Transverse colon (tissue), 4 donors: Measurements from ENCODE around the gene HMGCS2. TPM values are rescaled to one million over a fixed set of nuclear protein-coding genes. Genes with fewer than 3 reads are reported as not detected.

Experiments used
- DNase-seq: peaks from one replicate; pipeline ENCODE4 v3.0.0-alpha.2; 2019
- H3K27ac ChIP-seq, 4 donors: fragments of 200-600 bp; sonication (generic); 2 replicates each; pipeline ENCODE4 v1.5.1; 2016 to 2018; ENCODE audit warnings: inconsistent platforms in 4 of 4
- H3K27me3 ChIP-seq: fragments of 200-600 bp; sonication (generic); 2 replicates; pipeline ENCODE4 v1.5.1; 2017; ENCODE audit warnings: inconsistent platforms
- H3K36me3 ChIP-seq, 4 donors: fragments of 200-600 bp; sonication (generic); 2 replicates each; pipeline ENCODE4 v1.5.1; 2017 to 2019; ENCODE audit warnings: inconsistent platforms in 4 of 4
- H3K4me1 ChIP-seq, 4 donors: fragments of 200-600 bp; sonication (generic); 2 replicates each; pipeline ENCODE4 v1.5.1; 2017 to 2020; ENCODE audit warnings: inconsistent platforms in 4 of 4
- H3K4me3 ChIP-seq, 4 donors: fragments of 200-600 bp; sonication (generic); 1 replicate in 1 of 4; 2 replicates in 3 of 4; pipeline versions ENCODE4 v1.5.1 to v1.6.1; 2017 to 2019; ENCODE audit warnings: inconsistent platforms in 4 of 4
- H3K9me3 ChIP-seq, 2 donors: fragments of 200-600 bp; sonication (generic); 2 replicates each; pipeline ENCODE4 v1.5.1; 2017 to 2019; ENCODE audit warnings: inconsistent platforms in 2 of 2
- EP300 ChIP-seq: sonication (generic); formaldehyde crosslinking; IDR thresholded peaks from one replicate; pipeline ENCODE4 v1.6.1; 2017; ENCODE audit warnings: antibody characterized with exemption, low read depth
- POLR2A ChIP-seq: fragments of 450-650 bp; IDR thresholded peaks from one replicate; pipeline ENCODE4 v1.6.1; 2016; ENCODE audit warnings: antibody characterized with exemption, mild to moderate bottlenecking, moderate library complexity
- POLR2AphosphoS5 ChIP-seq, 3 donors: sonication (generic); formaldehyde crosslinking; IDR thresholded peaks; one replicate each; pipeline ENCODE4 v1.6.1; 2016; ENCODE audit warnings: antibody characterized with exemption in 3 of 3
- WGBS, 2 donors: methylation state at CpG; one replicate each; pipeline ENCODE4 v1.1.5; 2018; ENCODE audit warnings: low coverage in 1 of 2; 5-methylcytosine and 5-hydroxymethylcytosine counted together
- in situ Hi-C, 4 donors: fragments of 200-750 bp; cut with MboI; loops; one replicate each; pipeline versions ENCODE4 v1.15.0 to v1.15.1; 2017; ENCODE audit warnings: low sequenced_read_pairs in 3 of 4, low pct_ligation_motif_present in 1 of 4, low pct_unique_long_range_greater_than_20kb in 1 of 4
- intact Hi-C: fragments of 100-400 bp; cut with DNase I; formaldehyde crosslinking; loops from one replicate; pipeline ENCODE4 v1.15.1; 2023; ENCODE audit warnings: low total_unique reads
- total RNA-seq, 4 donors: library from RNA; depleted of rRNA; stranded (reverse); fragments of >200 nt; gene quantifications; one replicate each; pipeline ENCODE4 v1.1.0, GENCODE V29; 2016
- TF ChIP-seq, protein P1 (sequence below), 5 experiments: fragments of 200-600 bp in 3 of 5; fragments of 450-650 bp in 2 of 5; sonication (generic) in 3 of 5; IDR thresholded peaks; 1 replicate in 2 of 5; 2 replicates in 3 of 5; pipeline ENCODE4 v1.5.1; 2016 to 2017; ENCODE audit warnings: antibody characterized with exemption in 5 of 5, inconsistent platforms in 3 of 5, mild to moderate bottlenecking in 2 of 5, moderate library complexity in 1 of 5

HMGCS2 gene
- total RNA-seq, 4 donors from 2014 or later: 24.7 to 1,050 (median 278) TPM

DNA sequence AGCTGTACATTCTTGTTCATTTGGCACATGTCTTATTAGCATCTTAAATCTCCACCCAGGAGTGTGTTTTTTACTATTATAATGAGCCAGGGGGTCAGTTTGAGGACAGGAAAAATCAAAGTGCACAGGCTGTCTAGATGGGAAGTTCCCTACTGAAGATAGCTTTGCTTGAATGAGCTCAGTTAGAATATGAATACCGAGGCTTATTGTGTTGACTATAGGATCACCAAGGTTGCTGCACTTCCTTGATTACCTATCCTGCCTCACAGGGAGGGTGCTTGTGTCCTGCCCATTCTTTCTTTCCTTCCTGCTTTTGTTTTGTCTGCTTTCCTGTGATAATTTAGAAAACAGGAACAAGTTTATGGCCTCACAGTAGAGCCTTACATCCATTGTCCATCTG is 40.7 kb downstream of the HMGCS2 start:
- no peaks in the 10 kb centered on the region for H3K27me3 ChIP-seq
- no peak overlapping the region for H3K27ac ChIP-seq
- no peaks in the 10 kb centered on the region for H3K9me3 ChIP-seq
- 26% methylated on average over 1 of the region's 1 CpG; no CpG with 5 or more reads in 1 of the 2 donors for WGBS, 2 donors
- TF ChIP-seq POLR2A (no peak), EP300 (no peak), POLR2AphosphoS5 (IDR thresholded peaks at IDR 0.05) (no peak)
- TF ChIP-seq, protein P1, sequence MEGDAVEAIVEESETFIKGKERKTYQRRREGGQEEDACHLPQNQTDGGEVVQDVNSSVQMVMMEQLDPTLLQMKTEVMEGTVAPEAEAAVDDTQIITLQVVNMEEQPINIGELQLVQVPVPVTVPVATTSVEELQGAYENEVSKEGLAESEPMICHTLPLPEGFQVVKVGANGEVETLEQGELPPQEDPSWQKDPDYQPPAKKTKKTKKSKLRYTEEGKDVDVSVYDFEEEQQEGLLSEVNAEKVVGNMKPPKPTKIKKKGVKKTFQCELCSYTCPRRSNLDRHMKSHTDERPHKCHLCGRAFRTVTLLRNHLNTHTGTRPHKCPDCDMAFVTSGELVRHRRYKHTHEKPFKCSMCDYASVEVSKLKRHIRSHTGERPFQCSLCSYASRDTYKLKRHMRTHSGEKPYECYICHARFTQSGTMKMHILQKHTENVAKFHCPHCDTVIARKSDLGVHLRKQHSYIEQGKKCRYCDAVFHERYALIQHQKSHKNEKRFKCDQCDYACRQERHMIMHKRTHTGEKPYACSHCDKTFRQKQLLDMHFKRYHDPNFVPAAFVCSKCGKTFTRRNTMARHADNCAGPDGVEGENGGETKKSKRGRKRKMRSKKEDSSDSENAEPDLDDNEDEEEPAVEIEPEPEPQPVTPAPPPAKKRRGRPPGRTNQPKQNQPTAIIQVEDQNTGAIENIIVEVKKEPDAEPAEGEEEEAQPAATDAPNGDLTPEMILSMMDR (IDR thresholded peaks at IDR 0.05): no peak
- no peak overlapping the region for H3K4me3 ChIP-seq
- no peaks in the 10 kb centered on the region for H3K4me1 ChIP-seq
- in situ Hi-C loops: loop anchor here in 1 of 4 donors (25.0 kb wide), 1 partner anchor 134 kb away; no protein-coding TSS in a partner anchor
- H3K36me3 ChIP-seq: no peaks in the 10 kb centered on the region
- DNase-seq: no peak
- intact Hi-C loops: no loop called here

DNA sequence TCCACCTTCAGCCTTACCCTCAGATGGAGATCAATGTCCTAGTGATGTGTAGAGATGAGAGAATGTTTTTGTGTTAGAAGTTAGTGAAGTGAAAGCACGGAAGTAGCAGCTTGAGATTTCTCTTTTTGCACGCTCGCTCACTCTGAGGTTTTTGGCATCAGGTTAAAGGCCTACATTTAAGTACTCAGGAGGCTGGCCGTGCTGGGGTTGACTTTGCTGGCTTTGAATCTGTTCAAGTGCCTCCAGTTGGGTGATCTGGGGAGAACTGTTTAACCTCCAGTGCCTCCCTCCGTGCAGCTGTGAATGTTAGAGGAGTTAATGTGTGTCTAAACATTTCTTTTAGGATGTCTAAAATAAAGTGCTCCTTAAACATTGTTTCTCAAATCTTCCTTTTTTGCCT is 43.1 kb downstream of the HMGCS2 start:
- Histone ChIP-seq H3K36me3 (no peaks in the 10 kb centered on the region), H3K27ac (no peak overlapping the region)
- 90 to 95% methylated on average over 5 of the region's 5 CpGs for WGBS, 2 donors

GRCh38 chr1:119724611-119725218 is 44.0 kb downstream of the HMGCS2 start:
- Histone ChIP-seq H3K36me3 (no peaks in the 10 kb centered on the region), H3K4me3 (no peak overlapping the region), H3K27me3 (no peaks in the 10 kb centered on the region), H3K9me3 (no peaks in the 10 kb centered on the region), H3K4me1 (no peaks in the 10 kb centered on the region), H3K27ac (no peak overlapping the region)
- intact Hi-C loops: no loop called here
- TF ChIP-seq POLR2AphosphoS5 (IDR thresholded peaks at IDR 0.05) (no peak), EP300 (no peak), POLR2A (no peak)
- TF ChIP-seq, protein P1 (IDR thresholded peaks at IDR 0.05): no peak
- in situ Hi-C loops: loop anchor here in 1 of 4 donors (25.0 kb wide), 1 partner anchor 138 kb away; no protein-coding TSS in a partner anchor
- no peak for DNase-seq
- WGBS, 2 donors: 87 to 96% methylated on average over 7 to 8 of the region's 8 CpGs

More for the DNA sequence above, 43.1 kb downstream of the HMGCS2 start:
- in situ Hi-C loops: loop anchor here in 1 of 4 donors (25.0 kb wide), 1 partner anchor 137 kb away; no protein-coding TSS in a partner anchor
- intact Hi-C loops: no loop called here
- DNase-seq: no peak
- Histone ChIP-seq H3K4me3 (no peak overlapping the region), H3K27me3 (no peaks in the 10 kb centered on the region), H3K4me1 (no peaks in the 10 kb centered on the region), H3K9me3 (no peaks in the 10 kb centered on the region)
- TF ChIP-seq POLR2AphosphoS5 (IDR thresholded peaks at IDR 0.05) (no peak), EP300 (no peak), POLR2A (no peak)
- TF ChIP-seq, protein P1 (IDR thresholded peaks at IDR 0.05): no peak

DNA sequence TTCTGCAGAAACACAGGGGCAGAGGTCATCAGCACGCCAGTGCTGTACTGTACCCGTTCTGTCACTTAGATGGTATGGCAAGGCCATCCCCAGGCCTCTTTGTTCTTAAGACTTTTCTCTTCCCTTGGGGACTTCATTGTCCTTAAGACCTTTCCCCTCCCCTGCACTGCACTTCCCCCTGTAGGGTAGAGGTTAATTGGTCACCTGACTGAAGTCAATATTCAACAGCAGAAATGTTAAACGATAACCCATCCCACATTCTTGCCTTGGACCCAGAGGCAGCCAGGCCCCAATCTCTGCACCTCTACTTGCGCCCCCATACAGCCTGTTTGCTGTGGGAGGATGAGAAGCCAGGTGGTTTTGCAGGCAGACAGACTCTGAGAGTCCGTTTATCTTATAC is 46.8 kb downstream of the HMGCS2 start:
- Histone ChIP-seq H3K4me3 (no peak overlapping the region), H3K9me3 (no peaks in the 10 kb centered on the region), H3K4me1 (no peaks in the 10 kb centered on the region), H3K27me3 (no peaks in the 10 kb centered on the region), H3K27ac (no peak overlapping the region), H3K36me3 (no peaks in the 10 kb centered on the region)
- 53 to 77% methylated on average over 3 to 5 of the region's 5 CpGs for WGBS, 2 donors
- no peak for TF ChIP-seq POLR2AphosphoS5 (IDR thresholded peaks at IDR 0.05)
- TF ChIP-seq, protein P1 (IDR thresholded peaks at IDR 0.05): no peak
- no peak for TF ChIP-seq POLR2A
- TF ChIP-seq EP300: no peak
- DNase-seq: no peak
- intact Hi-C loops: no loop called here
- in situ Hi-C loops: no loop called here
